Stimulated activated CD8-positive, alpha-beta memory T cell treated with anti-CD3 and anti-CD28 coated beads, Interleukin-12 subunit alpha, Interleukin-12 subunit beta, amount 100 ng/mL, for 4 hours (primary cell): ENCODE results near the gene ACVR1B.

Experiments used
- DNase-seq: peaks from one replicate; pipeline ENCODE4 v3.0.0-alpha.2; 2020; ENCODE audit warnings: low read depth

The ACVR1B gene

DNA sequence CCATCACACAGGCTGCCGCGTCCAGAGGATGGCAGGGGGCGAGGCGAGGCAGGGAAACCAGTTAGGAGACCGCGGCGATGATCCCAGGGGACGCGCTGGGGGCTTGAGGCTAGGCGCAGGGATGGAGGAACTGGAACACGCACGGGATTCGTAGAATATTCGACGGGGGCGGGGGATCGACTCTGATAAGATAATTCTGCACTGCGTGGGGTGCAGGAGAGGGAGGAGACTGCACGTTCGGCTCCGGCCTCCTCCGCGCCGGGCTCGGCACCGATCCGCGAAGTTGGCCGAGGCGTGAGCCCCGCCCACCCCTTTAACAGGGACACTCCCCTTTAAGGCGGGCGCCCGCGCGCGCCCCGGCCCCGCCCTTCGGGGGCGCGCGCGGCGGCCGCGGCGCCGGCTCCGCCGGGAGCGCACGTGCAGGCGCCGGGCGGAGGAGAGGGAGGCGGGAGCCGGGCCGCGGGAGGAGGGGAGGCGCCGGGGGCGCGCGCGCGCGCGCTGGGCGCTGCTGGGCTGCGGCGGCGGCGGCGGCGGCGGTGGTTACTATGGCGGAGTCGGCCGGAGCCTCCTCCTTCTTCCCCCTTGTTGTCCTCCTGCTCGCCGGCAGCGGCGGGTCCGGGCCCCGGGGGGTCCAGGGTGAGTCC is at the start of gene ACVR1B:
Gene ACVR1B (plus strand): TSS at position 501 of the 644 bp plus-strand sequence. CDS start 45 bp downstream, at position 546.
- peak; percentile 84 for DNase-seq

DNA sequence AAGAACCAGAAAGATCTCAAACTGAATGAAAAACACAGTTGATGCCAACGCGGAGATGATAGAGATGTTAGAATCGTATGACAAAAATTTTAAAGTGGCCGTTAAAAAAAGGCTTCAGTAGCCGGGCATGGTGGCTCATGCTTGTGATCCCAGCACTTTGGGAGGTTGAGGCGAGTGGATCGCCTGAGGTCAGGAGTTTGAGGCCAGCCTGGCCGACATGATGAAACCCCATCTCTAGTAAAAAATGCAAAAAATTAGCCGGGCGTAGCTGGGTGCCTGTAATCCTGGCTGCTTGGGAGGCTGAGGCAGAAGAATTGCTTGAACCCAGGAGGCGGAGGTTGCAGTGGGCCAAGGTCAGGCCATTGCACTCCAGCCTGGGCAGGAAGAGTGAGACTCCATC is 49.6 kb upstream of the ACVR1B start:
- DNase-seq = no peak

DNA sequence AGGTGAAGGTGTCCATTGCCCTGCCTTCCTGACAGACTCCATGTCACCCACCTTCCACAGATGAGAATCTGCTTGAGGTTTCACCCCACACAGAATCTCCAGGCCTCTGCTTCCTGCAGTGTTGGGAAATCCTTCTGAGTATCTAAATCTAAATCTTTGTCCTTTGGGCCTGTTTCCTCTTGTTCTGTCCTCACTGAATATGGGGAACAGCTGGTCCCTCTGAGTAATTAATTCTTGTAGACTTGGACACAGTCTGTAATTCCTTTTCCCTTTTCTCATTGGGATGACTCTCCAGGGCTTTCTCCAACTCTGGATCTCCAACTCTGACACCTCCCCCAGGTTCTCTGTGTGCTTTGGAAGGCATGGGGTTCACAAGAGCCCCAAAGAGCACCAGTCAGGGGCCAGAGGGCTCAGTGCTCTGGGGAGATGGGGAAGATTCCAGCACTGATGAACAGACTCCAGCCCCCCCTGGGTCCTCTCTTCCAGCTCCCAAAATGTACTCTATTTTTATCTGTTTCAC is 46.5 kb upstream of the ACVR1B start:
- DNase-seq = no peak

DNA sequence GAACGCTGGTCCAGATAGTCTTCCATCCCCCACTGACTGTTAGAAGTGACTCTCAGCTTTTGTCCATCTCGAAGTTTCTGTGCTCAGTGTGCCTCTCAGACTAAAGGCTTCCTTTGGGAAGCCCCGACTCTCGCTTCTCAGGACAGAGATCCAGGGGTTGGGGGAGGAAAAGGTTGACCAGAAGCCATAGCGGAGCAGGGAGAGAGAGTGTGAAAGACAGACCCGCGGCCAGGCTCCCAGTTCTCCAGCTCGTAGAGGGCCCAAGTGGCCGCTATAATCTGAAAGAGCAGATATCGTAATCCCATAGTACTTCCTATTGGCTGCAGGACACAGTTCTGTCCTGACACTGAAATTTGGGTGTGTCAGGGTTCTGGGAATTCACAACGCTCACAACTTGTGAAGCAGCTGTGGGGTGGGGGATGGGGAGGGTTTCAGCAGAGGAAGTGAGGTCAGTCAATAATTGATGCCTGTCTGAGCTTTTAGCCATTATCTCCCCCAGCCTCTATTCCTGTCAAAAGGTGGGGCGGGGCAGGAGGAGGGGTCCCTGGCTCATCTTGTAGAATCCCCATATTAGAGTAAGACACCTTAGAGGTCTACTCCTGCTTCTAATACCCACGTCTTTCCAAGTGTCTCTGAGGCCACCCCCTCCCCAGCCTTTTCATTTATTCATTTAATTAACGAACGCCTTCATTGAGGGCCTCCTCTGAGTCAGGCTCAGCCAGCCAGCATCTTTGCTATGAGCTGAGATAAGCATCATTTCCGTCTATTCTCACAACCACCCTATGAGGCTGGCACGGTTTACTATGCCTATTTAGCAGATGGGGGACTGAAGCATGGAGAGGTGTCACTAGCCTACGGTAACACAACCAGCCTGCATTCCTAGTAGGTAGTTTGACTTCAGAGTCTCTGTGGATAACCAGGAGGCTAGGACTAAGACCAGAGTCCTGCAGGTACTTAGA is 45.7 kb upstream of the ACVR1B start:
- no peak for DNase-seq

DNA sequence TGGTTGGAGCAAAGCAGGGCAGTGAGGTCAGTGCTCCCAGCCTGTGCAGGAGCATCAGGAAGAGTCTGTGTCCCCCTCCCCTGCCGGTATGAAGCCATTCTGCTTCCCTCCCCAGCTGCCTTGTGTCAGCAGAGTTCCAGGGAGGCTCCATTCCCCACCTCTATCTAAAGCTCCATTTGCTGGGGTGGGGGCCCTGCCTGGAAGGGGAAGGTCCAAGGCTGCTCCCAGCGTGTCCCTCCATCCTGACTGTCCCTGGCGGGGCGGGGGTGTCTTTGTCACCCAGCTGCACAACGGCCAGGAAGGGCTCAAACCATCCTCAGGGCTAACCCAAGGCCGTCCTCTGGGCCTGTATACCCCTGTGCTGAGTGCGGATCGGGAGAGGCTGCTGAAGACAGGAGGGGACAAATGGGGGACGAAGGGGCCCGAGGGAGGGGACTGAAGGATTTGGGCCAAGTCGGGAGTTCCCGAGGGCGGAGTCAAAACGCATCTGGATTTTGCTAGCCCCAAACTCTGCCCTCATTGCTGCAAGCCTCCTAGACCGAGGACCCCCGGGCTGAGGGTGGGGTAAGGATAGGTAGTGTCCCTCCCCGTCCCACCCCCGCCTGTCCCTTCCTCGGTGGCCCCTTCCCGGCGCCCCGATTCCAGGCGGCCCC is 44.9 kb upstream of the ACVR1B start:
- DNase-seq = no peak

DNA sequence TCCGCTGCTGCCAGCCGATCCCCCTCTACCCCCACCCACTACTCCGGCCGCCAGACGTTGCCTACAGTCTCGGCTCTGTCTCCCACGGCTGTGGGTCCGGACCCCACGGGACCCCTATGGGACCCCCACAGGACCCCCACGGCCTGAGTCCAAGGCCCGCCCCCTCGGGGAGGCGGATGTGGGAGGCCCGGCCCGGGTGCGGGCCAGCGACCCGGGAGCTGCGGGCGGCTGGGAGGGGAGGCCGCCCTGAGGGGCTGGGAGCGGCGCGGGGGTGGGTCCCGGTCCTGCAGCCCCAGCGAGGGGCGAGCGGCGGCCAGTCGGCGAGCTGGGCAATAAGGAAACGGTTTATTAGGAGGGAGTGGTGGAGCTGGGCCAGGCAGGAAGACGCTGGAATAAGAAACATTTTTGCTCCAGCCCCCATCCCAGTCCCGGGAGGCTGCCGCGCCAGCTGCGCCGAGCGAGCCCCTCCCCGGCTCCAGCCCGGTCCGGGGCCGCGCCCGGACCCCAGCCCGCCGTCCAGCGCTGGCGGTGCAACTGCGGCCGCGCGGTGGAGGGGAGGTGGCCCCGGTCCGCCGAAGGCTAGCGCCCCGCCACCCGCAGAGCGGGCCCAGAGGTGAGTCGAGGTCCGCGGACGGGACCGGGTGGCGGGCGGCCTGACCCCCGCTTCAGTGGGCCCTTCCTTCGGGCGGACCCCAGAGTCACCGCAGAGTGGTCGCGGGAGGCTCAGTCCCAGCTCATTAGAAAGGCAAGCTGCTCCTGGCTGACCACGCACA is 44.2 kb upstream of the ACVR1B start, which contains the start of gene ACVRL1:
Gene ACVRL1 (plus strand): TSS at position 422 of the 773 bp plus-strand sequence. CDS start 4,971 bp downstream, outside the sequence.
- DNase-seq = no peak

DNA sequence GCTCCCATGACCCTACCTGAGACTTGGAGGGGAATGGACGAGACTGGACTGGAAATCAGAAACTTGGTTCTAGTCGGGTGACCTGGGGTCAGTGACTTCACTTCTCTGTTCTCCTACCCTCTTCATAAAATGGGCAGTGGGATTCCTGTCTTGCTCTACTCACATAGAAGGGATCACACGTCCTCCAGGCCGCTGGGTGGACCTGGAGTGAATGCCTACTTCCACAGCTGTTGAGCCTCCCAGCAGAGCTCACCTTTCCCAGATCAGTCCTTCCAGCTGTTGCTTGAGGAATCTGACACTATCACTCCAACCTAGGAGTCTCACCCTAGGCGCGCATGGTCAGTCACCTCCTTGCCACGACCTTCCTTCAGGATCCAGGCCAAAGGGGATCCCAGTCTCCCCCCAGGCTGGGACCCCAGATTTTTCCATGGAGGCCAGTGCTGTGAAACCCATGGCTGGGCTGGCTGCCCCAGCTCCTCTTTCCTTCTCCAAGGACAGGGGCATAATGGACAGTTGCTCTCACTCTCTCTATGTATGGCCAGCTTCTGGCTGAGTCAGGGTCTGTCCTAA is 43.6 kb upstream of the ACVR1B start:
- no peak for DNase-seq

DNA sequence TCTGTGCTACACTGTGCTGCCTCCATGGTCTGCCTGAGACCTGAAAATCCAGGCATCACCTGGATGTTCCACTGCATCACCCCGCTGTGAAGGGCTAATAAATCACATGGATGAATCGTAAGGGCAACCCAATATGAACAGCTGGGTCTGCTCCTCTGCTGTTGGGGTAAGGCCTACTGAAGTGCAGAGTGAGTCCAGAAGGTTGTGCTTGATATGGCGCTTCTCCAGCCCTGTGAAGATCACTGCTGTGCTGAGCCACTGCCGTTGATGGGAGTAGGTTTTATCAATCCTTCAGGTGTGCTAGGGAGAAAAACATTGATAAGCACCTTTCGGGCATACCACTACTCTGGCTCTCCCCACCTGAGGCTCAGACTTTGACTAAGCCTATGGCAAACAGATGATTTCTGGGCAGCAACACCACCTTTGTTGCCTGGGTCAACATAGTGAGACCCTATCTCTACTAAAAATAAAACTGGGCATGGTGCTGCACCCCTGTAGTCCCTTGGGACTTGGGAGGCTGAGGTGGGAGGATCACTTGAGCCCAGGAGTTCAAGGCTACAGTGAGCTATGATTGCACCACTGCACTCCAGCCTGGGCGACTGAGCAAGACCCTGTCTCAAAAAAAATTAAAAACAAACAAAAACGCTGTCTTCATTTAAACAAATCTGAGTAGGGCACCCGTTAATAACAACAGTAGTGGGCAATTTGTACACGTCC is 42.5 kb upstream of the ACVR1B start:
- no peak for DNase-seq

DNA sequence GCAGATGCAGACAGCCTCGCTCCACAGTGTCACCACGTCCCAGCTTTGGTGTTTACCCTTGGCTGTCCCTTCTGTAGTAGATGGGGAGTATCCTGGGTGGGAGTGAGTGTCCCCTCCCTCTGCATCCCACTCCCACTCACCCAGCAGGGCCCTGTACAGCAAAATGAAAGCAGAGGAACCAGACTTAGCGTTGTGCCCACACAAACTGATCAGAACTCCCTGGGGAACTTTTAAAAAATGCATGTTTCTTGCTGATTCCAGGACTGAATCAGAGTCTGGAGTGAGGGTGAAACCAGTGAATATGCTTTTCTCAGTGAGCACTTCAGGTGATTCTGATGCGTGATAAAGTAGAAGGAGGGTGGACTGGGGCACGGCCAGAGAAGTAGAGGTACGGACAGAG is 41.3 kb upstream of the ACVR1B start:
- DNase-seq = no peak

DNA sequence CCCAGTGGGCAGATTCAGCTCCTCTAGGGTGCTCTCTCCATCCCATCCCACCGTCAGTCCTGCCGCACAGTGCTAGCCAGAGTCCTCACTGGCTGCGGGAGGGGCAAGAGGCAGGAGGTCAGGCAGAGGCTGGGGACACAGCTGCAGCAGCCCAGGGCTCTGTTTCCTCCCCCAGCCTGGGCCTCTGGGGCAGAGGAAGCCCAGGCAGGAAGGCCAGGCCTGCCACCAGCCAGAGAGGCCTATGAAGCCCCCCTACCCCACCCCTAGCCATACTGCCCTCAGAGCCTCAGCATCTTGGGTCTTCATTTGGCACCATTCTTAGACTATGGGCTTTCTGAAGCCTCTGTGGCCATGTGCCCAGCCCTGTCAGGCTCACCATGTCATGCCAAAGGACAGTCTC is 40.8 kb upstream of the ACVR1B start:
- no peak for DNase-seq

DNA sequence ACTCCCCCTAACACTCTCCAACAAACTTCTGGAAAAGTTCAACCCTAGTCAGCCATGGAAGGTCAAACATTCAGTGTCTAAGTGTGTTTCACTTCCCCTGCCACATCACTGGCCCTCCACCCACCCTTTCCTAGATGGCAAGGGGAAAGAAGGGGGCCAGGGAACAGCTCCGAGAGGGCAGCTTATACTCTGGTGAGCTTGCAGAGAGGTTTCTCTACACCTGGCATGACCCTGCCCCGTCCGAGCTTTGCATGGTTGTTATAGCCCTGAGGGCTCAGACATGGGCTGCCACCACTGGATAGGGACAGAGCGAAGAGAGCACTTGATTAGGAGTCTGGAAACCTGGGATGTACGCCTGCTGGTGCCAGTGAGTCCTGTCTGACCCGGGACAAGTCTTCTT is 40.2 kb upstream of the ACVR1B start:
- DNase-seq = no peak

DNA sequence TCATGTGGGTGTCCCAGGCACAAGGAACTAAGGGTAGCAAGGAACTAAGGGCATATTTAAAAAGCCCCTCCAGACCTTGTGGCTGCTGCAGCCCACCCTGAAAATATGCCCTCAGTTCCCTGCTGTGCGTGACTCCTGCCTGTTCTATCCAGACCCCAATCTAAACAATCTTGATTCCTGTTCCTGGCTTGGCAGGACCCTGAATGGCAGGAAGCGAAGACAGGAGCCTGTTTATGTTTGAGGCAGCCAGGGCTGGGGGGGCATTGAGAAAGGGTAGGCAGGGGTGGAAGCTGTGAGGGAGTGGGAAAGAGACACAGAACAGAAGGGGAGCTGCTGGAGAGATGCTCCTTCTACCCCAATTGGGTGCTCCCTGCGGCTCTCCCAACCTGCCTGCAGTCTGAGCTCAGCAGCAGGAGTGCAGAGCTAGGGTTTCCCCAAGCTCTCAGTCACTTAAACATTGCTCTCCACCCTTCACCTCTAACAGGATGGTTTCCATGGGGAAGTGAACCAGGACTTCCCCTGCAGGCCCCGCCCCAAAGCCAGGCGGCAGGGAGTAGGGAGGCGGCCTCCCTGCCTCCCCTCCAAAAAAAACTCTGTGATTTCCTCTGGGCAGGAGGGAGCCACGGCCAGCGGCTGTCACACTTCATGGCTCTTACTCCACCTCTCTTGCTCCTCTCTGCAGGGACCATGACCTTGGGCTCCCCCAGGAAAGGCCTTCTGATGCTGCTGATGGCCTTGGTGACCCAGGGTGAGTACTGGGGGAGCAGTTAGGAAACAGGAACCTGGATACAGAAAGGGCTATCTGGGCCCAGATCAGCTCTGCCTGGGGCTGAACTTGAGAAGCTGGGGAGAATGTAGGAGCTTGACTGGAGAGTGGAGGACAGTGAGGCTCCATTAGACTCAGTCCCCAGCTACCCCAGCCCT is 39.4 kb upstream of the ACVR1B start:
- no peak for DNase-seq

DNA sequence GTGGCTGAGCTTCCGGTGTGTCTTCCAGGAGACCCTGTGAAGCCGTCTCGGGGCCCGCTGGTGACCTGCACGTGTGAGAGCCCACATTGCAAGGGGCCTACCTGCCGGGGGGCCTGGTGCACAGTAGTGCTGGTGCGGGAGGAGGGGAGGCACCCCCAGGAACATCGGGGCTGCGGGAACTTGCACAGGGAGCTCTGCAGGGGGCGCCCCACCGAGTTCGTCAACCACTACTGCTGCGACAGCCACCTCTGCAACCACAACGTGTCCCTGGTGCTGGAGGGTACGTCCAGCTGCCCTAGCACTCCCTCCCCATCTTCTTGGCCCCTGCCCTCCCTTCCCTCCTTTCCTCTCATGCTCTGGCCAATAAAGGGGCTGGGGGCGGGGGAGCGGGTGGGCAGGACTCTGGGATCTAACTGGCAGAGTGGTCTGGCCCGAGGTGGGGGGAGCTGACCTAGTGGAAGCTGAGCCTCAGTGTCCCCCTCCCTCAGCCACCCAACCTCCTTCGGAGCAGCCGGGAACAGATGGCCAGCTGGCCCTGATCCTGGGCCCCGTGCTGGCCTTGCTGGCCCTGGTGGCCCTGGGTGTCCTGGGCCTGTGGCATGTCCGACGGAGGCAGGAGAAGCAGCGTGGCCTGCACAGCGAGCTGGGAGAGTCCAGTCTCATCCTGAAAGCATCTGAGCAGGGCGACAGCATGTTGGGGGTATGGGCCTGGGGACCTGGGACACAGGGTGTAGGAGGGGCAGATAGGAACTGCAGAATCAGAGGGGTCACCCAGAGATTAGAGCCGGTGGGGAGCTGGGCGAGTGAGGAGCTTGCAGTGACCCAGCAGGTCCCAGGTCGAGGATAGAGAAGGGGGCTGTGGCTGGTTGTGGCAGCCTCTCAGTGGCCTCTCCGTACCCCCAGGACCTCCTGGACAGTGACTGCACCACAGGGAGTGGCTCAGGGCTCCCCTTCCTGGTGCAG is 38.1 kb upstream of the ACVR1B start:
- no peak for DNase-seq

DNA sequence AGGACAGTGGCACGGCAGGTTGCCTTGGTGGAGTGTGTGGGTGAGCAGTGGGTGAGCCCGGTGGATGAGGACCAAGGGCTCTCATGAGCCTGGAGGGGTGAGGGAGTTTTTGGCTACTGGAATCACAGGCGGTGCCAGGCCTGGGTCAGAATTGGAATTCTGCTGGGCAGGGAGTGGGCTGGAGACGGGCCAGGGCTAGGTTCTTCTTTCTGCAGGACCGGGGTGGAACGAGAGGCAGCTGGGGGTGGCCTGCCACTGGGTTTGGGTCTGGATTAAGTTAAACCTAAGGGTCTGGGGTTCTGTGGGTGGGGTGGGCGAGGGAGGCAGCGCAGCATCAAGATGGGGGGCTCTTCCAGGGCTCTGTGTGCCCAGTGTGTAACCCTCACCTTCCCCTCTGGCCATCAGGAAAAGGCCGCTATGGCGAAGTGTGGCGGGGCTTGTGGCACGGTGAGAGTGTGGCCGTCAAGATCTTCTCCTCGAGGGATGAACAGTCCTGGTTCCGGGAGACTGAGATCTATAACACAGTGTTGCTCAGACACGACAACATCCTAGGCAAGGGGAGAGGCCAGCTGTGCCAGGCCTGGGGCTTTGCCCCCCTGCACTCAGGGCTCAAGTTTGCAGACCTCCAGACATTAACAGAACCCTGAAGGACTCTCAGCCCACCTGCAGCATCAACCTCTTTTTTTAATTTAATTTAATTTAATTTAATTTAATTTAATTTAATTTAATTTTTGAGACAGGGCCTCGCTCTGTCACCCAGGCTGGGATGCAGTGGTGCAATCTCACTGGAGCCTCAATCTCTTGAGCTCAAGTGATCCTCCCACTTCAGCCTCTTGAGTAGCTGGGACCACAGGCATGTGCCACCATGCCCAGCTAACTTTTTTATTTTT is 37.2 kb upstream of the ACVR1B start:
- DNase-seq = no peak

DNA sequence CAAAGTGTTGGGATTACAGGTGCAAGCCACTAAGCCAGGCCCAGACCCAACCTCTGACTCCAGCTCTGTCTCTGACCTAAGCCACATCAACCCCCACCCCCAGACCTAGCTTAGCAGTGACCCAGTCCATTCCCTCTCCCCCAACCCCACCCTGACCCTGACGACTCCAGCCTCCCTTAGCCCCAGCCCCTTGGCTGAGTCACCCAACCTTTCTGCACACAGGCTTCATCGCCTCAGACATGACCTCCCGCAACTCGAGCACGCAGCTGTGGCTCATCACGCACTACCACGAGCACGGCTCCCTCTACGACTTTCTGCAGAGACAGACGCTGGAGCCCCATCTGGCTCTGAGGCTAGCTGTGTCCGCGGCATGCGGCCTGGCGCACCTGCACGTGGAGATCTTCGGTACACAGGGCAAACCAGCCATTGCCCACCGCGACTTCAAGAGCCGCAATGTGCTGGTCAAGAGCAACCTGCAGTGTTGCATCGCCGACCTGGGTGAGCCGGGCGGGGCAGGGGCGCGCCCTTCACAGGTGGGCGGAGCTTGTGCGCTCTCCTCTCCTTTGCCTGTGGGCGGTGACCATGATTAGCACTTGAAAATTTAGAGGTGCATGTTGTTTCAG is 36.4 kb upstream of the ACVR1B start:
- no peak for DNase-seq

DNA sequence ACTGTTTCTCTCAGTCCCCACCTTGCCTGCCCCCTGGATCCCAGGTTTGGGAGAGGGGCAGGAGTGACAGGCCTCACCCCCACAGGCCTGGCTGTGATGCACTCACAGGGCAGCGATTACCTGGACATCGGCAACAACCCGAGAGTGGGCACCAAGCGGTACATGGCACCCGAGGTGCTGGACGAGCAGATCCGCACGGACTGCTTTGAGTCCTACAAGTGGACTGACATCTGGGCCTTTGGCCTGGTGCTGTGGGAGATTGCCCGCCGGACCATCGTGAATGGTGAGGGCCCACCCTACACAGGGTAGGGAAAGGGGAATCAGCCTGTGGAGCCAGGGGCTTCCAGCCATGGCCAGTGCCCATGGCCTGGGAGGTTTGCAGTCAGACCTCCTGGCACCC is 35.5 kb upstream of the ACVR1B start:
- no peak for DNase-seq

DNA sequence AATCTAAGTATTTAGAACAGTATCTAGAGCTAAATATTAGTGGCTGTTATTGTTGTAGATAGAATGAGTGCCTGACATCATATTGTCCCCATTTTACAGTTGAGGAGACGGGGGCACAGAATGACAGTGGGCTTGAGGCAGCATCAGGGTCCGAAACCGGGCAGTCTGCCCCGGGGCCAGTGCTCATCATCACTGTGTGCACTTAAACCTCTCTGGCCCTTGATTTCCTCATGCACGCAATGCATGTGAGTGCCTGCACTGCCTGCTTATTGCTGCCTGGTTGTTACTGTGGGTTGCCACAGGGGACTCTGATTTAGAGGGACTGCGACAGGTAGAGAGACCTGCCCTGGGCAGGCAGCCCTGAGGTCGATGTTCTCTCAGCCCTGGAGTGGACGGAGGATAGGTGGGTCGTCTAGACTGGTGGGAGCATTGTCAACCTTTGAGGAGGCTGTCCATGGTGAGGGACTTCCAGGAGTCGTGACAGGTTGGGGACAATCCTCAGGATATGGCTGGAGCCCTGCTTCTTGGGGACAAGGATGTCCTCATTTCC is 34.4 kb upstream of the ACVR1B start:
- DNase-seq = no peak
